Activated CD4-positive, alpha-beta T cell treated with anti-CD3 and anti-CD28 coated beads, Interleukin-2, amount 10 ng/mL, durations not matched to agents 7 days and 5 days (primary cell): ENCODE results near the gene PTPA. TPM values are rescaled to one million over a fixed set of nuclear protein-coding genes. Genes with fewer than 3 reads are reported as not detected.
A peak's percentile ranks its signal among the peaks of the same experiment; 100 is the strongest.
"Not testable (repeated sequence)": the region's sequence is repeated elsewhere in the genome, so short reads cannot be mapped to it uniquely, and the experiment has no call there.

Experiments
- CTCF ChIA-PET: fragments of 350-600 bp; sonication (Branson Sonifier 250); formaldehyde crosslinking; loops from one replicate; lab custom pipeline; 2021; ENCODE audit warnings: antibody characterized with exemption; lab: Charles Lee
- POLR2A ChIA-PET: fragments of 350-600 bp; sonication (Branson Sonifier 250); formaldehyde crosslinking; loops from one replicate; lab custom pipeline; 2021; ENCODE audit warnings: antibody characterized with exemption; lab: Charles Lee
- DNase-seq: peaks from one replicate; pipeline ENCODE4 v3.0.0-alpha.2; 2020
- H3K27ac Mint-ChIP-seq: one replicate; pipeline ENCODE4 v1.8.0; 2021; ENCODE audit warnings: mild to moderate bottlenecking, moderate library complexity, mixed read lengths
- H3K27me3 Mint-ChIP-seq: one replicate; pipeline ENCODE4 v1.8.0; 2021; ENCODE audit warnings: mixed read lengths
- H3K36me3 Mint-ChIP-seq: one replicate; pipeline ENCODE4 v1.8.0; 2021; ENCODE audit warnings: low read depth, mixed read lengths
- H3K4me1 Mint-ChIP-seq: one replicate; pipeline ENCODE4 v1.8.0; 2021; ENCODE audit warnings: mixed read lengths
- H3K4me3 Mint-ChIP-seq: one replicate; pipeline ENCODE4 v1.8.0; 2021; ENCODE audit warnings: mild to moderate bottlenecking, moderate library complexity, mixed read lengths
- H3K9me3 Mint-ChIP-seq: one replicate; pipeline ENCODE4 v1.8.0; 2021; ENCODE audit warnings: mixed read lengths
- total RNA-seq, 2 experiments: library from RNA; stranded (reverse); gene quantifications; one replicate each; pipeline ENCODE4 v1.2.3, GENCODE V29; 2021

PTPA gene
- total RNA-seq, 2 experiments from 2014 or later: 96.4 to 111 TPM

GRCh38 chr9:129121483-129121882 lies 10.3 kb downstream of the PTPA start:
- H3K4me1 Mint-ChIP-seq: peaks cover 3% of the 10 kb centered on the region
- no peak overlapping the region for H3K27ac Mint-ChIP-seq
- ChIA-PET CTCF (interaction anchor here (0.6 to 3.4 kb wide), 5 partner anchors 10 to 505 kb away, joined by 3 to 21 read pairs (median 3); partner anchors contain the start of gene NTMT1), POLR2A (no interaction called here)
- H3K4me3 Mint-ChIP-seq: no peak overlapping the region
- H3K9me3 Mint-ChIP-seq: no peaks in the 10 kb centered on the region
- H3K27me3 Mint-ChIP-seq: no peaks in the 10 kb centered on the region
- peaks cover 12% of the 10 kb centered on the region for H3K36me3 Mint-ChIP-seq
- DNase-seq: no peak

- POLR2A ChIA-PET: no interaction called here
- Mint-ChIP-seq H3K4me3 (no peak overlapping the region), H3K4me1 (peaks cover 3% of the 10 kb centered on the region), H3K27ac (no peak overlapping the region), H3K36me3 (peaks cover 12% of the 10 kb centered on the region), H3K27me3 (no peaks in the 10 kb centered on the region), H3K9me3 (no peaks in the 10 kb centered on the region)
- CTCF ChIA-PET: interaction anchor here (1.2 to 3.4 kb wide), 5 partner anchors 9 to 503 kb away, joined by 3 to 21 read pairs (median 4); partner anchors contain the start of gene NTMT1
- DNase-seq: no peak
Observed at GRCh38 chr9:129122133-129122532, 10.9 kb downstream of the PTPA start.

- H3K9me3 Mint-ChIP-seq, DNase-seq, POLR2A ChIA-PET, H3K4me3 Mint-ChIP-seq, H3K4me1 Mint-ChIP-seq, H3K27ac Mint-ChIP-seq, H3K27me3 Mint-ChIP-seq: not testable (repeated sequence)
- CTCF ChIA-PET: interaction anchor here (1.2 to 3.4 kb wide), 5 partner anchors 9 to 502 kb away, joined by 3 to 21 read pairs (median 4); partner anchors contain the start of gene NTMT1
- H3K36me3 Mint-ChIP-seq: peaks cover 17% of the 10 kb centered on the region
Observed at GRCh38 chr9:129122976-129123375, 11.8 kb downstream of the PTPA start.

- H3K36me3 Mint-ChIP-seq: peaks cover 18% of the 10 kb centered on the region
- no peaks in the 10 kb centered on the region for H3K27me3 Mint-ChIP-seq
- no peak for DNase-seq
- H3K27ac Mint-ChIP-seq: peak overlapping the region; percentile 19
- H3K9me3 Mint-ChIP-seq: no peaks in the 10 kb centered on the region
- ChIA-PET POLR2A (no interaction called here), CTCF (interaction anchor here (1.0 to 3.5 kb wide), 6 partner anchors 12 to 518 kb away, joined by 3 to 18 read pairs (median 4); partner anchors contain the start of gene ASB6)
- peaks cover 1% of the 10 kb centered on the region for H3K4me1 Mint-ChIP-seq
- H3K4me3 Mint-ChIP-seq: no peak overlapping the region
Observed at GRCh38 chr9:129124506-129125069, 13.4 kb downstream of the PTPA start.

GRCh38 chr9:129125478-129125877 lies 14.3 kb downstream of the PTPA start:
- ChIA-PET POLR2A (no interaction called here), CTCF (interaction anchor here (0.5 to 3.5 kb wide), 9 partner anchors 10 to 643 kb away, joined by 3 to 18 read pairs (median 3); partner anchors contain the start of gene ASB6)
- no peak overlapping the region for H3K4me3 Mint-ChIP-seq
- no peaks in the 10 kb centered on the region for H3K9me3 Mint-ChIP-seq
- no peak for DNase-seq
- H3K27me3 Mint-ChIP-seq: no peaks in the 10 kb centered on the region
- peaks cover 18% of the 10 kb centered on the region for H3K36me3 Mint-ChIP-seq
- no peaks in the 10 kb centered on the region for H3K4me1 Mint-ChIP-seq
- no peak overlapping the region for H3K27ac Mint-ChIP-seq

- Mint-ChIP-seq H3K9me3 (no peaks in the 10 kb centered on the region), H3K4me3 (no peak overlapping the region), H3K27me3 (no peaks in the 10 kb centered on the region), H3K36me3 (peaks cover 24% of the 10 kb centered on the region), H3K27ac (no peak overlapping the region), H3K4me1 (peaks cover 6% of the 10 kb centered on the region)
- CTCF ChIA-PET: interaction anchor here (0.5 to 3.5 kb wide), 5 partner anchors 11 to 409 kb away, joined by 3 to 18 read pairs (median 3); no protein-coding TSS in a partner anchor
- POLR2A ChIA-PET: interaction anchor here (0.5 kb wide), 1 partner anchor 498 kb away, joined by 4 read pairs; no protein-coding TSS in a partner anchor
- DNase-seq: no peak
Observed at GRCh38 chr9:129126749-129127618, 15.8 kb downstream of the PTPA start.

GRCh38 chr9:129128689-129129088 lies 17.5 kb downstream of the PTPA start:
- CTCF ChIA-PET: interaction anchor here (0.6 to 3.9 kb wide), 5 partner anchors 11 to 597 kb away, joined by 3 to 30 read pairs (median 4); partner anchors contain the start of gene PTPA
- DNase-seq: no peak
- peaks cover 6% of the 10 kb centered on the region for H3K4me1 Mint-ChIP-seq
- POLR2A ChIA-PET: no interaction called here
- no peaks in the 10 kb centered on the region for H3K9me3 Mint-ChIP-seq
- H3K36me3 Mint-ChIP-seq: peaks cover 21% of the 10 kb centered on the region
- H3K27me3 Mint-ChIP-seq: no peaks in the 10 kb centered on the region
- H3K27ac Mint-ChIP-seq: peak overlapping the region; percentile 9
- H3K4me3 Mint-ChIP-seq: no peak overlapping the region

GRCh38 chr9:129130271-129130670 lies 19.1 kb downstream of the PTPA start:
- DNase-seq: not testable (repeated sequence)

GRCh38 chr9:129130791-129131190 lies 19.6 kb downstream of the PTPA start:
- Mint-ChIP-seq H3K4me3 (no peak overlapping the region), H3K9me3 (no peaks in the 10 kb centered on the region), H3K27ac (no peak overlapping the region), H3K27me3 (no peaks in the 10 kb centered on the region), H3K36me3 (peaks cover 33% of the 10 kb centered on the region), H3K4me1 (peaks cover 6% of the 10 kb centered on the region)
- ChIA-PET CTCF (interaction anchor here (0.5 to 5.3 kb wide), 20 partner anchors 9 to 512 kb away, joined by 3 to 64 read pairs (median 8); partner anchors contain the start of genes C9orf50 and NTMT1), POLR2A (no interaction called here)
- DNase-seq: no peak

More at GRCh38 chr9:129130271-129130670, 19.1 kb downstream of the PTPA start:
- H3K4me3 Mint-ChIP-seq, POLR2A ChIA-PET, H3K9me3 Mint-ChIP-seq, H3K4me1 Mint-ChIP-seq, H3K27ac Mint-ChIP-seq, H3K27me3 Mint-ChIP-seq: not testable (repeated sequence)
- CTCF ChIA-PET: interaction anchor here (0.5 to 5.3 kb wide), 13 partner anchors 8 to 494 kb away, joined by 3 to 64 read pairs (median 10); no protein-coding TSS in a partner anchor
- H3K36me3 Mint-ChIP-seq: peaks cover 30% of the 10 kb centered on the region

- peak; percentile 88 for DNase-seq
- peaks cover 36% of the 10 kb centered on the region for H3K36me3 Mint-ChIP-seq
- POLR2A ChIA-PET: interaction anchor here (0.6 kb wide), 2 partner anchors 208 to 329 kb away, joined by 4 to 5 read pairs; no protein-coding TSS in a partner anchor
- H3K27ac Mint-ChIP-seq: peak overlapping the region; percentile 76
- CTCF ChIA-PET: interaction anchor here (0.6 to 5.3 kb wide), 43 partner anchors 8 to 739 kb away, joined by 3 to 64 read pairs (median 4); partner anchors contain the start of genes C9orf50, IER5L and NTMT1
- no peaks in the 10 kb centered on the region for H3K9me3 Mint-ChIP-seq
- H3K27me3 Mint-ChIP-seq: no peaks in the 10 kb centered on the region
- H3K4me1 Mint-ChIP-seq: peaks cover 6% of the 10 kb centered on the region
- H3K4me3 Mint-ChIP-seq: no peak overlapping the region
Observed at GRCh38 chr9:129131300-129132145, 20.3 kb downstream of the PTPA start.

- H3K36me3 Mint-ChIP-seq: peaks cover 34% of the 10 kb centered on the region
- POLR2A ChIA-PET: no interaction called here
Observed at GRCh38 chr9:129133082-129133481, 21.9 kb downstream of the PTPA start.

More at GRCh38 chr9:129133082-129133481, 21.9 kb downstream of the PTPA start:
- Mint-ChIP-seq H3K27me3 (no peaks in the 10 kb centered on the region), H3K4me3 (no peak overlapping the region), H3K4me1 (peaks cover 6% of the 10 kb centered on the region), H3K27ac (no peak overlapping the region), H3K9me3 (no peaks in the 10 kb centered on the region)
- DNase-seq: no peak
- CTCF ChIA-PET: interaction anchor here (0.6 to 5.3 kb wide), 6 partner anchors 11 to 560 kb away, joined by 3 to 64 read pairs (median 12); partner anchors contain the start of gene C9orf50
